AG10803 (cell line): ENCODE data around the gene SLC30A10.

ENCODE experiments used
- DNase-seq: peaks from one replicate; pipeline ENCODE4 v3.0.0; 2010; ENCODE audit warnings: low read depth
- H3K4me3 ChIP-seq: 2 replicates; pipeline ENCODE4 v1.5.1; 2011; ENCODE audit warnings: mild to moderate bottlenecking, low read length, control low read depth
- TF ChIP-seq, protein P1 (sequence below): conservative IDR thresholded peaks from 2 replicates; pipeline ENCODE4 v1.5.1; 2011; ENCODE audit warnings: mild to moderate bottlenecking, low read length, control low read depth, inconsistent platforms

SLC30A10 gene

DNA sequence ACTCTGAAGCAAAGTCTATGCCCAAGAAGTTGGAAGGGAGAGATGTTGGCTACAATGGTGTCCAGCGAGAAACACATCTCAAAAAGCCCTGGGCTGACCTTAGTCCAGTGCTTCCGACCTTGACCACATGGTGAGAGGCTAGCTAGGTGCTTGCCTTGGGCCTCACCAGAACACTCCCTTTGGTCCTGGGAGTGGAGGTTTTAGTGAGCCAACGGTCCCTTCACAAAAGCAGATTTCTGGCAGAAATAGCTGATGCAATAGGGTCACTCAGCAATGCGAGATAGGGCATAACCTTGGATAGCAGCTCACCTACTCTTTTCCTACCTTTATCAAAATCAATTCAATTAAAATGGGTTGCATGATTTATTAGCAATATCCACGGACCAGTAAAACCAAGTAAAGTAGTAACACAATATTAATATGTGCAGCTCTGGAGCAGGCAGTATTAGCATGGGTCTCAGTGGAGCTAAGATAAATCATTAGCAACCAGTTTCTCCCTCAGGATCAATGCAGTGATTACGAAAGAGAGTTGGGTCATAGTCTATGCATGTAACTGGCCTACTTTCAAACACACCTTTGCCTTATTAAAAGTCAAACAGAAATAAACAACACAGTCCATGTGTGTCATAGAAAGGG, 1.9 kb downstream of the SLC30A10 start:
- DNase-seq, result no peak
- TF ChIP-seq, protein P1, sequence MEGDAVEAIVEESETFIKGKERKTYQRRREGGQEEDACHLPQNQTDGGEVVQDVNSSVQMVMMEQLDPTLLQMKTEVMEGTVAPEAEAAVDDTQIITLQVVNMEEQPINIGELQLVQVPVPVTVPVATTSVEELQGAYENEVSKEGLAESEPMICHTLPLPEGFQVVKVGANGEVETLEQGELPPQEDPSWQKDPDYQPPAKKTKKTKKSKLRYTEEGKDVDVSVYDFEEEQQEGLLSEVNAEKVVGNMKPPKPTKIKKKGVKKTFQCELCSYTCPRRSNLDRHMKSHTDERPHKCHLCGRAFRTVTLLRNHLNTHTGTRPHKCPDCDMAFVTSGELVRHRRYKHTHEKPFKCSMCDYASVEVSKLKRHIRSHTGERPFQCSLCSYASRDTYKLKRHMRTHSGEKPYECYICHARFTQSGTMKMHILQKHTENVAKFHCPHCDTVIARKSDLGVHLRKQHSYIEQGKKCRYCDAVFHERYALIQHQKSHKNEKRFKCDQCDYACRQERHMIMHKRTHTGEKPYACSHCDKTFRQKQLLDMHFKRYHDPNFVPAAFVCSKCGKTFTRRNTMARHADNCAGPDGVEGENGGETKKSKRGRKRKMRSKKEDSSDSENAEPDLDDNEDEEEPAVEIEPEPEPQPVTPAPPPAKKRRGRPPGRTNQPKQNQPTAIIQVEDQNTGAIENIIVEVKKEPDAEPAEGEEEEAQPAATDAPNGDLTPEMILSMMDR, result no peak
- no peak overlapping the region for H3K4me3 ChIP-seq

DNA sequence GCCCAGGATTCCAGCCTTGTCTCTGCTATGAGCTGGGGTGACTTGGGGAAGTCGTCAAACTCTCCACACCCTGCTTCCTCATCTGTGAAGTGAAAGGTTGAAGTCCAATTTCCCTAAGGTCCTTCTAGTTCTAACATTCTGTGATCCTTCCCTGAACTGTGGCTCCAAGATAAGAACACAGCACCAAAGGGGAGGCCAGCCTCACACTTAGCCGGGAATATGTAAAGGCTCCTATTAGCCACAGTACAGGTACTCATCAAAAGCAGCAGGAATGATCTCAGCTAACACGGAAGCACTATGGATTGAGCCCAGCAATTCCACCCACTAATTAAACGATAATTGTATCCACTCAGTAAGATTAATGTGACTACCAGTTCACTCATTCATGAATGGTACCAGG, 4.0 kb downstream of the SLC30A10 start:
- no peak overlapping the region for H3K4me3 ChIP-seq
- TF ChIP-seq, protein P1, result no peak
- no peak for DNase-seq

DNA sequence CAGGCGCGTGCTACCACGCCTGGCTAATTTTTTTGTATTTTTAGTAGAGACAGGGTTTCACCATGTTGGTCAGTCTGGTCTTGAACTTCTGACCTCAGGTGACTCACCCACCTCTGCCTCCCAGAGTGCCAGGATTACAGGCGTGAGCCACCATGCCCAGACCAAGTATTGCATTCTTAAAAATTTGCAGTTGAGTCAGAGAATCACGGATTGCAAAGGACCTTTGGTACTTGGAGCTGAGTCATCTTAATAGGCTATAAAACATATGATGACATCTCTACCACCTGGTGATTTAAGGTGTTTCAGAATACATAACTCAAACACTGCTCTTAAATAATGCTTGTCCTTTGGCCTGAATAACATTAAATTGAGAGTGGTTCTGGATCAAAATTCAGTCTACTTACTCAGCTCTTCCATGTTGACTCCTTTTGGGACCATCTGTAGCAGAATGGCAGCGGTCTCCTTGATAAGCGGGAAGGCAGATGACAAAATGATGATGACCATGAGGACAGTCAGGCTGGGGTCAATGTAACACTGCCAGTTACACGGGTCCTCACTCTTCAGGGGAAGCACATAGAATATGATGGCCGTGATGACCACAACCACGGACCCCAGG, 10.4 kb downstream of the SLC30A10 start:
- no peak overlapping the region for H3K4me3 ChIP-seq
- no peak for DNase-seq
- TF ChIP-seq, protein P1, result no peak

DNA sequence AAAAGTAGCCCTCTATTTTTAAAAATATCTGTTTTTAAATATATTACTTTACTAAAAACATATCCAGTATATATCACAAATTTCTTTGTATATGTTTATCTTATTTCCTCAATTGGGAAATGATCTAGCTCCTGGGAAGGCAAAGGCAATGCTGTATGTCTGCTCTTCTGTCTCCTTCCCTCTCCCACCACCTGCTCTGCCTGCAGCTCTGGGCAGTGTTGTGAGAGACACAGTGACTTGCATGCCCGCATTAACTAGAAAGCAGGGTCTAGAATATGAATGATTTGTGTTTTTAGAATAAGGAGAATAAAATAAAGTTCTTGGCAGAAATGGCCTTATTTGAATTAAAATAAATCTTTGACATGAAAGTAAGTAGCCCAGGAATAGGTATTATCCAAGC, 11.1 kb downstream of the SLC30A10 start:
- no peak overlapping the region for H3K4me3 ChIP-seq
- TF ChIP-seq, protein P1, result no peak
- DNase-seq, result no peak

DNA sequence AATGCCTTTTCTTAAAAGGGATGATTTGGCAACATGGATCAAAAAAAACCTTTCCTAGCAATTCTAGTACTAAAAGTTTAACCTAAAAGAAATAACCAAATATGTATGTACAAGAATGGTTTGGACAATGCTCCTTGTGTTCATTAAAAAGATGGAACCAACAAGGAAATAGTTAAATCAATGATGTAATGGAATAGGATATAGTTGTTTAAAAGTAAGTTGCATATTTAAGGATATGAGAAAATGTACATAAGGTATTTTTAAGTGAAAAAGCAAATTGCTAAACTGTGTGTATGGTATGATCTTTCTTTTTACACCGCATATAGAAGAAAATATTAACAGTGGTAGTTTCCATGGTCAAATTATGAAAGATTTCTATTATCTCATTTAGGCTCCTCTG, 12.1 kb downstream of the SLC30A10 start:
- no peak for DNase-seq
- H3K4me3 ChIP-seq, result no peak overlapping the region
- TF ChIP-seq, protein P1, result no peak

DNA sequence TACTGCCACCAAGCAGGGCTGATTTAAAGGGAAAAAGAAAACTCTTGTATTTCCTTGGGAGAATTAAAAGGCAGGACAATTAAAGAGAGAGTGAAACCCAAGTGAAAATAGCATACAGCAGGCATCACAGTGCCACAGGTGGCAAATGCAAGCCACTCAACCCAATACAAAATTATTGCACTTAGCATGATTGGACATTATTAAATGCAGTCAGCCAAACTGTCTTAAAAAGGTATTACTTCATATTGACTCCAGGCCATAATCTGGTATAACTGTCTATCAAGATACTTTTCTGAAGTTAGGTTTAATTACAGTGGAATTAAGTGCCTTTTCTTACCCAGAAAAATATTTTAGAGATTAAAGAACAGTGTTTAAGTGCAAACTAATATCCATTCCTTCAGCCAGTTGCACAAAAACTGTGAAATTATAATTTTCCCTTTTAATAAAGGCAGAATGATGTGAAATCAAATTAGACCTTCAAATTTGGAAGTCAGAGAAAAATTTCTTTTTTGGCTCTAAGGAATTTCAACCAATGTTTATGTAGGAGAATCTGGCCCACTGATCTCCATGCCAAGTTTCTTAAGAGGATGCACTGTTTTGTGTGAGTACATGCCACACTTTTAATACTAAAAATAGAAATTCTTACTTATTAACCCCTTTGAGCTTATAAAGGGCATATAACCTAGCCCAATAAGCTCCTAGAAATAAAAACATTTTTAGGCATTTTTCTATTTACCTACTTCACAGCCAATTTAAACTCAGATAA, 15.2 kb downstream of the SLC30A10 start:
- TF ChIP-seq, protein P1, result no peak
- DNase-seq, result no peak
- H3K4me3 ChIP-seq, result no peak overlapping the region

DNA sequence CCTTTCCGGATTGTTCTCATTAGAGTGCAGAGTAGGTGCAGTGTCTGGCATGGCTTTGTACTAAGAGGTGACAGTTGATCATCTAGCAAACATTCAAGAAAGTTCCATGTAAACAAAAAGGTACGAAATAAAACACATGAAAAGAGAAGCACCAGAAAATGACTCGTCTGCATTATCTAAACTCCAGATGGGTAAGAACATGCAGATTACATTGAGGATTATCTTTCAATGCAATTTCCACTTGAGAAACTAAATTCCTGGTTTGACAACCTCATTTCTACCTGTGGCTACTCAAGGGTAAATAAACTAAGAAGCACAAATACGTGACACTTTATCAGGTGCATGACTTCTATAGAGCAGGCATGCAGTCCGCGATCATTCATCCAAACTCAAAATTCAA, 17.6 kb downstream of the SLC30A10 start:
- no peak for DNase-seq
- TF ChIP-seq, protein P1, result no peak
- no peak overlapping the region for H3K4me3 ChIP-seq
